GM21576 (cell line): ENCODE measurements around the gene AGAP9.
"Not testable (repeated sequence)": the region's sequence is repeated elsewhere in the genome, so short reads cannot be mapped to it uniquely, and the experiment has no call there.

Experiments
- ATAC-seq: cut with Tn5 transposase; IDR thresholded peaks from one replicate; pipeline ENCODE4 v1.9.1; 2021; ENCODE audit warnings: mild to moderate bottlenecking, moderate library complexity; ENCODE audit not compliant: unreplicated experiment

Gene AGAP9

DNA sequence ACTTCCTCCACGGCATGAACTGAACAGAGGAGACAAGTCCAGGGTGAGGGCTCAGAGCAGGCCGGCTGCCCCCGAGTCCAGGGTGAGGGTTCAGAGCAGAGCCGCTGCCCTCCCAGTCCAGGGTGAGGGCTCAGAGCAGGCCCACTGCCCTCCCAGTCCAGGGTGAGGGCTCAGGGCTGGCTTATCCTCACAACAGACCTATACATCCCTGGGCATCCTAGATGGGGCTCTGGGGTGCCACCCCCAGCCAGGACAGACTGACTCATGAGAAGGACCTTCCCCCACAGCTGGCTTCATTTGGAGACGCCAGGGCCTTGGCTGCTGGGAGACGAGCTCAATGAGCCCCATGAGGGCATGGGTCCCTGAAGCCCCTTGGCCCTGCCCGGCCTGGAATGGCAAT is 33.8 kb downstream of the AGAP9 start:
- ATAC-seq: not testable (repeated sequence)

GRCh38 chr10:47485943-47486342 is 37.5 kb downstream of the AGAP9 start:
- not testable (repeated sequence) for ATAC-seq

- ATAC-seq: not testable (repeated sequence)
Observed at GRCh38 chr10:47484786-47485185, 38.7 kb downstream of the AGAP9 start.

DNA sequence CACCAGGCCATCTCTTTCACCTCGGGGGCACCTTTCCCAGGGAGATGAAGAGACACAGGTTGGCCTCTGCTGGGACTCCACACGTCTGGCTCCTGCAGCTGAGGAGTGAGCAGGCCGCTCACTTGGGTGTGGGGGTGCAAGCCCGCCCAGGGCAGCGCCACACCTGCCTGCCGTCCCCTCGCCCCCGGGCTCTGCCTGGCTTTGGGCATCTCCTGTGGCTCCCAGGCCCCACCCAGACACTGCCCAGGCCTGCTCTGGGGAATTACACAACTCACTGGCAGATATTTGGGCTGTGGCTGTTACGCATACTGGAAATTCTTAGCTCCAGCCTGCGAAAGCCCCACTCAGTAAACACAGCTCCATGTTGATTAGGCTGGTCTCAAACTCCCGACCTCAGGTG is 39.5 kb downstream of the AGAP9 start, which contains the start of gene ANXA8:
Gene ANXA8, minus strand, starts transcription at position 193 of the 400 bp plus-strand sequence. Its CDS starts 182 bp downstream, at position 11.
- not testable (repeated sequence) for ATAC-seq

DNA sequence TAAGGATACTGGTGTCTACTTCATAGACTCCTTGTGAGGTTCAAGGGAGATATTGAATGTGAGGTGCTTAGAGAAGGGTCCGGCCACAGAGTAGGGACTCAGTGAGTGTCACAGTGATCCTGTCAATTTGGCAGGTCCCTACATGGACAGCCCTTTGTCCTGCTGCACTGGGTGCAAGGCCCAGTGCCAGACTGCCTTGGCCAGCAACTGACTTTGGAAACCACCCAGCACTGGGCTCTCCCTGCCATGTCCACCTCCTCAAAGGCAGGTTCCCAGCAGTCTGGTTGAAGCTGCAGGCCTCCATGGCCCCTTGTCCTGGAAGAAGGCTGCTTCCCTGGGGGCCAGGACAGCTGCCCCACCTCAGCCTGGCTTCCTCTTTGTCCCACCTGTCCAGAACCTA is 41.1 kb downstream of the AGAP9 start:
- ATAC-seq: not testable (repeated sequence)

DNA sequence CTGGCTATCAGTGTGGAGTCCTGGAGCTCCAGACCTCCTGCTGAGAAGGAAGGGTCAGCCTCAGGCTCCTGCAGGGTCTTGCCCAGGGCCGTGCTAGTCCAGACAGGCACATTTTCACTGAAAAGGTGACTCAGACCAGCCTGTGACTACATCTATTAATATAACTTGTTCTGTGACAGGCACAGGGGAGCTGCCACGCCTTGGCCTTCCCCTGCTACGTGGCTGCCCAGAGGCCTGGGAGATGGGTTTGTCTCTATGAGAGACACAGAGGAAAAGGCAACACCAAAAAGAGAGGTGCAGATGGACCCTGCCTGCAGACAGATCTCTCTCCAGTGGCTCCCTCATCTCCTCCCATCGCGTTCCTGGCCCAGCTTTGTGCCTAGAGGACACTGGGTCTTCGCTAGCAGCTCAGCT is 41.7 kb downstream of the AGAP9 start:
- ATAC-seq: not testable (repeated sequence)

DNA sequence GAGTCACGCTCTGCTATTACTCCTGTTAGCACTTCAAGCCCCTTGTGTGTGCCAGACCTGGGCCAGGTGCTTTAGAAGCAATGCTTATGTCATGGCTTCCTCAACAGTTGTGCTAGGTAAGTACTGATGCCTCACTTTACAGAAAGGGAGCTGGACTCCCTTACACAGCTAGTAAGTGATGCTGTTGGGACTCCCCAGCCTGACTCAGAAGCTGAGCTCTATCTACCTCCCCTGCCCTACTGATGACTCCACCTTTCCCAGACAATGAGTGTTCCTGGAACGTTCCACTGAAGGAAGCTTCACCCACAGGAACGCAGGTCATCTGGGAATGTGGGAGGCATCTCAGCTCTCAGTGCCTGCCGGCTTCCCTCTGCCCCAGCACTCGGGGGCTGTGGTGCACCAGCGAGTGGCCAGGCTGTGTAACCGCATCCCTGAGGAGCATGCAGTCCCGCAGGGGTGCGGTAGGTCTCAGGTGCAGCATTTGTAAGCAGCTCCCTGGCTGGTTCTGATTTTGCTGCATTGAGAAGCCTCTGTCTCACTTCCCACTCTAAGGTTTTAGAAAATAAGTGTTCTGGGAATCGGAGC is 42.2 kb downstream of the AGAP9 start:
- not testable (repeated sequence) for ATAC-seq

GRCh38 chr10:47480133-47480532 is 43.3 kb downstream of the AGAP9 start:
- not testable (repeated sequence) for ATAC-seq

DNA sequence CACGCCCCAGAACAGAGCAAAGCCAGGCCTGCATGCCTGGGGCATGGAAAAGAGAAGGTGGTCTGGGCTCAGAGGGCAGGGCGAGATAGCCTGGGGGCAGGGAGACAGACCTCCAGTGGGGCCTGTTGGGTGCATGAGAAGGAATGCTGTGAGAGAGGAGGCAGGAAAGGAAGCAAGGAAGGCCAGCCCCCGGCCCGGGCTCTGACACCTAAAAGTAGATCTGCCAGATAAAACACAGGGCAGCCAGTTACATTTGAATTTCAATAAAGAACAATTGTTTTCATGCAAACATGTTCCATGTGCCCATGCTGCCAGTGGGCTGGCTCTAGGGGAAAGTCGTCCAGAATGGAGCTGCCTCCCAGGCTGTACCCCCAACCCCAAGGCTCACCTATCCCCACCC is 45.3 kb downstream of the AGAP9 start:
- not testable (repeated sequence) for ATAC-seq

GRCh38 chr10:47477078-47477477 is 46.4 kb downstream of the AGAP9 start:
- not testable (repeated sequence) for ATAC-seq

DNA sequence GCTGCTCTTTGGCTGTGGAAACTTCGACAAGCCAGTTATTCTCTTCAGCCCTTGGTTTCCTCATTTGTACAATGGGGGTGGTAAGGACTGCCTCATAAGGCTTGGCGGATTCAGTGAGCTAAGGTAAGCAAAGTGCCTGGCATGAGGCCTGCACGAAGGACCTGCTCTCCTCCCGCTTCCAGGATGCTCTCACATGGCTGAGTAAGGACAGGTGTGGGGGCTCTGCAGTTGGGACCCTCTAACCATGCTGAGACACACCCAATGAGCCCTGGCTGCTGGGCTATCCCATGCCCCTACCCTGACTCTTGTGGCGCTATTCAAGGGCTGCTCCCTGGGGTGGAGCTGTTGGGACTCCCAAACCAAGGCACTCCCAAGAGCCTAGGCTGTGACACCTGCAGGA is 48.3 kb downstream of the AGAP9 start:
- ATAC-seq: not testable (repeated sequence)

- not testable (repeated sequence) for ATAC-seq
Observed at GRCh38 chr10:47473516-47473915, 49.9 kb downstream of the AGAP9 start.

DNA sequence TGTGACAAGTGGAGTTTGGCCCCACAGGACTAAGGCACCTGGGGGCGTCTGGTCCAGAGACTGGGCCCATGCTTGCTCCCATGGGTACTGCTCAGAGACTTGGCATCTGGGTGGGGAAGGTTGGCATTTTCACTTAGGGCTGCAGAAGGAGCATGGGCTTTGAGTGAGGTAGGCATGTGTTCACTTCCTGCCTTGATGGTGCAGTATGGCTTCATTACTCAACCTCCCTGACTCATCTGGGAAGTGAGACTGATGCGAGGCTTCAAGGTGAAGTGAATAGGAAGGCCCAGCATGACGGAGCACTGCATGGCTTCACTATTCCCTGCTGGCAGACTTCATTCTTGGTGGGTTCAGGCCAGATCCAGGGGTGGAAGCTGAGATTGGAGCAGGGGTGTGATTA is 50.8 kb downstream of the AGAP9 start:
- peak; percentile 74 for ATAC-seq

GRCh38 chr10:47472072-47472471 is 51.4 kb downstream of the AGAP9 start:
- ATAC-seq: not testable (repeated sequence)

DNA sequence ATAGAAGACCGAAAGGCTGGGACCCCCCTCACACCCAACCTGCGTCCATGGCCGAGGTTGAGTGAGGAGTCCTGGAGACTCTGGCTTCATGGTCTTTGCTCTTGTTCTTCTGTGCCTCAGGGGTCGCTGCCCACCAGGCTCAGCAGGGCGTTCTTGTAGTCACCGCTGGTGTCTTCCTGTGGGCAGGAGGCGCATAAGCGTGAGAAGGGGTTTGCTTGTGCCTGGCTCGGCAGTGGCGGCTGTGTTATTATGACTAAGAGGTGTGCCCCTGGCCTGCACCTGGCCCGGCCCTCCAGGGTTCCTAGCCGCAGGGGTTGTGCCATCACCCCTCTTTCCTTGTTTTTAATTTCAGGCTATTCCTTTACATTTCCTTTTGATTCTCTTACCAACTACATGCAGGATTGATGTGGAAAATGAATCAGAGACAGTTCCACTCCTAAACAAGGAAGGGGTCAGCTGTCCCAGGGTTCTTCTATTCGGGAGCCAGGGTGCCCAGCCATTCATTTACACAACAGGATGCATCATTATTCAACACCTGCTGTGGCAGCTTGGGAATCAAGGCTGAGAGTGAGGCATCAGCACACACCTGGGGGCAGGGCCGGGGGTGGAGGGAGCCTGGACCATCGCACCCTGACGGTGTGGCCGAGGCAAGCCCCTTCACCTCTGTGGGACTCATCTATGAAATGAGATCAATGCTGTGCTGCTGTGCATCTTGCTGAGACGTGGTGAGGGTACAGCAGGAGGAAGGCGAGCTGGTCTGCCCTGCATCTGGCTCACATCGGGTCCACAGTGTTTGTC is 54.5 kb downstream of the AGAP9 start:
- ATAC-seq: not testable (repeated sequence)

DNA sequence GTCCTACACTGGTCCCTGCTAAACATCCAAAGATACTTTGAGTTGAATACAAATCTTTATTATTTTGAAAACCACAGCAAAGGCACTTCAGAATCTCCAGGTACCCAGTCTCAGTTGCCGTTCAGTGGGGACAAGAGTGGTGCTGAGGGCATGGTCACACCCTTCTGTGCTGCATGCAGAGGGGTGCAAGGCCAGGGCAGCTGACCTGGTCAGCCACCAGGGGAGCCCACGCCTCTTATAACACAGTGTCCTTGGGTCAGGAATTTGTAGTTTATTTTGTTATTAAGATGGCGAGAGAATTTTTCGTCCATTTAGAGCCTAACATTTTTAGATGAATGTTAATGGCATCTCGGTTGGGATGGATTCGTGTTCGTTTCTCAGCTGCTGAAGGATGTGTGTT is 55.5 kb downstream of the AGAP9 start:
- ATAC-seq: not testable (repeated sequence)

GRCh38 chr10:47467458-47467857 is 56.0 kb downstream of the AGAP9 start:
- ATAC-seq: not testable (repeated sequence)

DNA sequence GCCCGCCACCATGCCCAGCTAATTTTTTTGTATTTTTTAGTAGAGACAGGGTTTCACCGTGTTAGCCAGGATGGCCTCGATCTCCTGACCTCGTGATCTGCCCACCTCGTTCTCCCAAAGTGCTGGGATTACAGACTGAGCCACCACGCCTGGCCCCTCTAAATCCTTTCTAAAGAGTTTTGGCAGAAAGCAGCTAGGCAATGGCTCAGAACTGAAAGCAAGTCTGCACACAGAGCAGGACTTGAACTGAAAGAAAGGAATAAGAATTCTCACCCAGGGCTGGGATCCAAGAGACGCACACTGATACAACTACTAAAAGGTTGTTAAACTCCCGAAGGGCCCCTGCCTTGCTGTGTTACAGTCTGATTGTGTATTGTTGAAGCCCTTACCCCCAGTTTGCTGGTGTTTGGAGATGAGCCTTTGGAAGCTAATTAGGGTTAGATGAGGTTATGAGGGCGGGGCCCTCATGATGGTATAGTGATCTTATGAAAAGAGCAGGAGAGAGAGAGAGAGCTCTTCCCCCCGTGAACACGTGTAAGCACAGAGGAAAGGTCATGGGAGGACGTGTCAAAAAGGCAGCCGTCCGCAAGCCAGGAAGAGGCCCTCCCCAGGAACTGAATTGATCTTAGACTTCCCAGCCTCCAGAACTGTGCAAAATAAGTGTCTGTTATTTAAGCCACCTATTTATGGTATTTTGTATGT is 58.1 kb downstream of the AGAP9 start:
- ATAC-seq: not testable (repeated sequence)

DNA sequence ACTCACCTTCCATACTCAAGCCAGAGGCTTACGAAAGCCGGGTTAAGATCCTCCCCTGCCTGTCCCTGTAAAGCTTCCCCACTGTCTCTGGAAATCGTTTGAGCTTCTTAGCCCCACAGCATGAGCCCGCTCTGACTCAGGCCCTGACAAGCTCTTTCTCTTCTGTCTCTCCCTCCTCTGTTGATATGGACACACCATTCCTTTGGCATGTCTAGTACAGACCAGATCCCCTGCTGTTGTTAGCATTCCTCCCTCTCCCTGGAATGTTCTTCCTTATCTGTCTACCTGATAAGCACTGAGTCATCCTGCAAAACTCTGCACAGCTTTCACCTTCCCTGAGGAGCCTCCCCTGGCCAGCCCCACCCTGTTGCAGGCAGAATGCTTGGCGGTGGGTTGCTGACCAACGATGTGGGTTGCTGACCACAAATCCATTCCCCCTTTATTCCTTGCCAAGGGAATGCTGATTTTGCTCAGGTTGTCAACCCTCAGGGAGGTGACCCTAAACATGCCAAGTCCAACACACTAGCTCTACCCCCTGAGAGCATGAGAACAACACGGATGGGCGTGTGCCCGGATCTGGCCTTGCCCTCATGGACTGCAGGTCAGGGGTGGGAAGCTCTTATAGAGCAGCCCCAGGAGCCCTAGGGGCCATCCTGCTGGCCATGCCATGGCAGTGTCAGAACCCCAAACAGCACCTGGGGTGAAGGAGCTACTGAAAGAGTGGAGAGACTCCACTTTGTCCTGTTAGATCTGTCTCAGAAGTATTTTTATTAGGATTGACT is 60.7 kb downstream of the AGAP9 start:
- ATAC-seq: not testable (repeated sequence)

DNA sequence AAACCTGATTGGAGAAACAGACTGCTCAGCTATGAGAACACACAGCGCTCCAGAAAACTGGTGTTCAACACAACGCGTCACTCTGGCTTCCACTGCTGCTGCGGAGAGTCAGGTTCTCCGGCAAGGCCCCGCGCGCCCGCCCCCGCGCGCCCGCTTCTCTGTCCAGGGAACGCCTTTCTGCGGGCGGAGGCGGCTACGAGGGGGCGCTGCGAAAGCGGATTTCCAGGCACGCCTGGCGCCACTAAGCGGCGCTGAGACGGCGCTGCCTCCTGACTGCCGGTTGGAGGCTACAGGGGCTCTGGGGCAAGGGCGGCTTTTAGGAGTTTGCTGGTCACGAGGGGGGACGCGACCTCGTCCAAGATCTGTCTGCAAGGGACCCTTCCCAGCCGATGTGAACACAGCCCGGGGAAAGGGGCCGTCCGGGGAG is 62.2 kb downstream of the AGAP9 start:
- ATAC-seq: not testable (repeated sequence)
